HG03558 (cell line): ENCODE data around the gene SORCS1.
"Not testable (repeated sequence)": the region's sequence is repeated elsewhere in the genome, so short reads cannot be mapped to it uniquely, and the experiment has no call there.

Experiments used
- ATAC-seq: cut with Tn5 transposase; IDR thresholded peaks from one replicate; pipeline ENCODE4 v1.9.1; 2021; ENCODE audit warnings: moderate number of reproducible peaks; ENCODE audit not compliant: unreplicated experiment; ENCODE audit errors: extremely low read depth

SORCS1 gene

DNA sequence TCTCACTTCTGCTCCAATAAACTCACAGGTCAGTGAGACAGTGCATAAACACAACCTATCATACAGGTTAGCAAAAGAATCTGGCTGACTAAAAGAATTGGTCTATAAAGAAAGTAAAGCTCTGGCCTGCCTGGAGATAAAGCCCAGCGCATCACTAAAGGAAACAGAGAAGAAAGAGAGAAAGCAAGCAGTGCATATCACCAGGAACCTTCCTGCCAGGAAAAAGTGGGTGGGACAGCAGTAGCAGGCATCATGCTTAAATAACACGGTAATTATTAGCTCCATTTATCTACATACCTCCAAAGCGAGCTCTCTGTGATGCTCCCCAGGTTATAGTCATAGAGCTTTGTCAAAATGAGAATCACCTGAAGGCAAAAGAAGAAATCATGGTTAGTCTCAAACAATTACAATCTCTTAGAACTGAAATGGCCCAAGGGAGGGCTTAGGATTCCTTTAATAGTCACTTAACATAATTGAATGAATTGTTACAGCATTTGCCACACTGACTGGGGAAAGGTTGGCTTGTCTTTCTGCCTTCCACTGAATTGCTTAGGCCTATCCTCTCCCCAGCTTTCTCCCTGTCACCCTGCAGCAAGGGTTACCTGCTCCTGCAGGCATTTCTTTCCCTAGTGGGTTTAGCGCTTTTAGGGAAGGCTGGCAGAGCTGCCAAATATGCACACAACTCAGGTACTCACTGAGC, 208.1 kb downstream of the SORCS1 start:
- no peak for ATAC-seq

DNA sequence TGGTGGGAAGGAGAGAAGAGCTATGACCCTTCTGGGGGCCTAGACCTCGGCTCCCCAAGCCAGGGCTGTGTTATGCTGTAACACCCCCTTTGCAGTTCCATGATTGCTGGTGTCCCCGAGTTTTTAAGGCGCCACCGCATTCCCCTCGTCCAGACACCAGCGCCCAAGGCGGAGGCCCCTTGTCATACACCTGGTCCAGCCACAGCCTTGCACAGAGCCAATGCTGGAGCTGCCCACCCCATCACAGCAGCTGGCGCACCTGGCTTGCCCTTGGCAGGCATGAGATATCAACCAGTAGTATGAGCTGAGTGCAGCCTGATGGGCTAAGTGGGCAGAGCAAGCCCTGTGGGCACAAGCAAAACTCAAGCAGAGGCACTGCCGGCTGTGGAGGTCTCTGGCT, 209.4 kb downstream of the SORCS1 start:
- no peak for ATAC-seq

- ATAC-seq = no peak
These were observed 212.5 kb downstream of the SORCS1 start for GRCh38 chr10:106952033-106952432.

DNA sequence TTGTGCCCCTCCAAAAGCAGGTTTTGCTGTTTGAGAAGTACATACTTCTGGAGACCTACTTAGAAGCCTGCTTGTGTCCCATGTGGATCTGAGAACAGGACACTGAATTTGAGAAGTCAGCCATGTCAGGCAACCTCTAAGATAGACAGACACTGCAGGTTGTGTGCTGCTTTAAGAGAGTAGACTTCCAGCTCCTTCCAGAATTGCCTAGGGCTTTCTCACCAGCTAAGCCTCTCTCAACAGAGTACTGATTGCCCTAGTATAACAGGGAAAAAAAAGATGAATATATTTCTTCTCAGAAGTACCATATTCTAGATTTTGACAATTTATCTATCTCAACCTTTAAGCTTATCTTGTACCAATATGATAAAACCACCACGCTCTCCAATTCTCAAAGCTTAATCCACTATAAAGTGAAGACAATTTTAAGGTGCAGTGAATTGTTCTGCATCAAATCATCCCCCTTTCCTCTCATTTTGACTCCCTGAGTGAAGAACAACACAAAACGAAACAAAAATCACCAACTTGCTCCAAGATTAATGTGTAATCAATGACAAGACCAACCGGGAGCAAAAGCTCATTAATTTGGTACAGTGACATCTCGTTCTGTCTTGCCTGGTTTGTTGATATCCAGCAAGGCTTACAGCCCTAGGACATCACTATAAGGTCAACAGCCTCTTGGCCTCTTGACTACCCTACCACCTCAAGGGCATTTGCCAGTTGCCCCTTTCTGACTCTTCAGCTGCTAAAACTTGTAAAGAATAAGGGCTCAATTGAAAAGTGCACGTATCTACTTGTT, 214.6 kb downstream of the SORCS1 start:
- ATAC-seq = no peak

DNA sequence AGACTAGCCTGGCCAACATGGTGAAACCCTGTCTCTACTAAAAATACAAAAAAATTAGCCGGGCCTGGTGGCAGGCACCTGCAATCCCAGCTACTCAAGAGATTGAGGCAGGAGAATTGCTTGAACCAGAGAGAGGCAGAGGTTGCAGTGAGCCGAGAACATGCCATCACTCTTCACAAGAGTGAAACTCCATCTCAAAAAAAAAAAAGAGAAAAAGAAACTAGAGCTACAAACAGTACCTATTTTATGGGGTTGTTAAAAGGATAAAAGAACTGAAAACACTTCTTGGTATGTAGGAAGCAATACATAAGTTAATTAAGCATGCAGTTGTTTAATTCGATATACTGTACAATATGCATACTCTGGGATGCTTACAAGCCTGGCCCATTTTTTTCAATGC, 216.9 kb downstream of the SORCS1 start:
- ATAC-seq = peak; percentile 61

GRCh38 chr10:106942035-106942662, 222.4 kb downstream of the SORCS1 start:
- ATAC-seq = no peak

DNA sequence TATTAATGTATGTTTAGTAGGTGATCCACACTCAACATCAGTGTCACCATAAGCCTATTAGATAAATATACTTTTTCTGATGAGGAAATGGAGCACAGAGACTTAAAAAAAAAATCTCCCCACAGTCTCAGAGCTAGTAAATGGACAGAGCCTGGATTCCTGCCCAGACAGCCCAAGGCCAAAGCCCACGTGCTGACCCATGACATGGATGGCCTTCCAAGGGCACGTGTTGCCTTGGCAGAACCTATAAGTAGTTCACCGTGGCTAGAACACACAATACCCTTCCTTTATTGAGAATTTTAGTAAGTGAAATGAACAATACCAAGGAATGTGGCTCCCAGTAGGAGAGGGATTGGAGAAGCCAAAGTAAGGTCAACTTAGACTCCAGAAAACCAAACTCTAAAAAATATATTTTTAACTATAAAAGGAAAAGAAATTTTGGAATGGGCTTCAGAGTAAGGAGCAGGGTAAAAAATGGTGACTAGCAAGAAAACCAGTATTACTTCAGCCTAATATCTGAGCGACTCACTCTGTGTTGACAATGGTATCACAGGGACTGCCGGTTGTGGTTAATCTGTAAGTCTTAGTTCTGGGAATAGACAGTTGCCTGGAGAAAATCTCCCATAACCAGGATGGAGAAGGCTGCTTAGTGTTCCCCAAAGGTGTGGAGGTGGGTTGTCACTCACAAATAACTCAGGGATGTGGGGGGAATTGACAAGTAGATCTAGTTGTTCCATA, 223.0 kb downstream of the SORCS1 start:
- no peak for ATAC-seq

GRCh38 chr10:106938513-106938912, 226.0 kb downstream of the SORCS1 start:
- ATAC-seq = no peak

DNA sequence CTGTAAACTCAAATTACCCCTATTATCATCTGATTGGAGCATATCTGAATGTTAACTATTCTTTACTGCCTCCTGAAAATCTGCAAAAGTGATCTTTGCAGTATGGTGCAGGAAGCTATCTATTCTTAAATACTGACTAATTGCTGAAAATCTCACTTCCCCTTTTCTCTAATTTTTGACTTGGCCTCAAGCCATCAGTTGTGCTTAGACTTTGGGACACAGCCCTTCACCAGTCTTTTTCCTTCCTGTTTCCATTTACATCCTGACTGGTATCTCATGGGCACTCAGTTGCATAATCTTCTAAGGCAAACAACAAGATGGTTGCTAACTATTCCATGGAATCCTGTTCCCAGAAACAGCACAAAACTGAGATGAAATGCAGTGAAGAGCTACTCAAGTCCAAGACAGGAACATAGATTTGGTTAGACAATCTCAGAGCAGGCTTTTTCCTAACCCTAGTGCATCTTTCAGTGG, 228.5 kb downstream of the SORCS1 start:
- peak; percentile 48 for ATAC-seq

DNA sequence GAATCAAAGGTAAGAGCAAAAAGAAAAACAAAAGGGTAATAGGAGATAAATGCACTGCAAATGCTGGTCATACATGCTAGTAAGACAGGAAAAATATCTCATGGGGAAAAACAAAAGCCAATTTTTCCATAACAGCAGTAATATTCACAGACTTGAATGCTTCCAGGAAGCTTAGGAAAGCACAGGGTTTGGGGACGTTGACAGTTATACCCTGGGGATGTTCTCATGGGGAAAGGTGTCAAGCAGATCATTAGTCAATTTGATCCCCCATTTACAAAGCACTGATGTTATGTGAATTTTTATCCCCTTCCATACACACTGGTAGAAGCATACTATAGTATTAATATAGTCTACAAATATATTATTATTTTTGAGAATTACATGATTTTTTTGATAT, 232.7 kb downstream of the SORCS1 start:
- no peak for ATAC-seq

DNA sequence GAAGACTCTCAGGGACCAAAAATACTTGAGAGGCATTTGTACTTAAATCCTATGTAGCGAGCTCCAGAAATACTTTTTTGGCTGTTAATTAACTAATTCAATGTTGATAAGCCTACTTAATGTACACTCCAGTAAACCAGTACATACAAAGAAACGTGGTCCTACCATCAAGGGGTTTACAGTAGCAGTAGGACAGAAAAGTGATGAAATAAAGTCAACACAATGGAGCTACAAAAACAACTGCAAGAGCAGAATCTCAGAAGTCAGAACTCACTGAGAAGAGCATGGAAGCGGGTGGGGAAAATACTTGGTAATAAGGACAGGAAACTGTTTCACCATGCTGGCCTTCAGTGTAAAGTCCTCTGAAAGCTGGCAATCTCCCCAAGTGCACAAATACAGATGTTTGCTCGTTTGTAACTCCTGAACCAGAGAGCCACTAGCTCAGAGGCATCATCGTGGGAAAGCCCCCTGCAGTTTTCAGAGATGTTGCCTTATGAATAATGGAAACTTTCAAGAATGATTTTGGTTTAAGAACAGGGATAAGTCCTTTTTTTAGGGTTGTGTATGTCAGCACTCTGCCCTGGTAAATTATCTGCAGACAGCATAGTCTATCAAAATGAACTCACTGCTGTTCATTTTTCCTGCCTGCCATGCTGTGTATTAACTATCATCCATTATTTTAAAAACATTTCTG, 233.2 kb downstream of the SORCS1 start:
- peak; percentile 57 for ATAC-seq

- ATAC-seq = no peak
These were observed 233.8 kb downstream of the SORCS1 start for GRCh38 chr10:106930751-106931150.

- no peak for ATAC-seq
These were observed 235.1 kb downstream of the SORCS1 start for GRCh38 chr10:106929291-106929895.

DNA sequence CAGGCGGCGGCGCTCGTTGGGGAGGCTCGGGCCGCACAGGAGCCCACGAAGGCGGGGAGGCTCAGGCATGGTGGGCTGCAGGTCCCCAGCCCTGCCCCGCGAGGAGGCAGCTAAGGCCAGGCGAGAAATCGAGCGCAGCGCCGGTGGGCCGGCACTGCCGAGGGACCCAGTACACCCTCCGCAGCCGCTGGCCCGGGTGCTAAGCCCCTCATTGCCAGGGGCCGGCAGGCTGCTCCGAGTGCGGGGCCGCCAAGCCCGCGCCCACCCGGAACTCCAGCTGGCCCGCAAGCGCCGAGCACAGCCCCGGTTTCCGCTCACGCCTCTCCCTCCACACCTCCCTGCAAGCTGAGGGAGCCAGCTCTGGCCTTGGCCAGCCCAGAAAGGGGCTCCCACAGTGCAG, 236.4 kb downstream of the SORCS1 start:
- ATAC-seq = not testable (repeated sequence)

- ATAC-seq = no peak
These were observed 239.3 kb downstream of the SORCS1 start for GRCh38 chr10:106925191-106925590.

DNA sequence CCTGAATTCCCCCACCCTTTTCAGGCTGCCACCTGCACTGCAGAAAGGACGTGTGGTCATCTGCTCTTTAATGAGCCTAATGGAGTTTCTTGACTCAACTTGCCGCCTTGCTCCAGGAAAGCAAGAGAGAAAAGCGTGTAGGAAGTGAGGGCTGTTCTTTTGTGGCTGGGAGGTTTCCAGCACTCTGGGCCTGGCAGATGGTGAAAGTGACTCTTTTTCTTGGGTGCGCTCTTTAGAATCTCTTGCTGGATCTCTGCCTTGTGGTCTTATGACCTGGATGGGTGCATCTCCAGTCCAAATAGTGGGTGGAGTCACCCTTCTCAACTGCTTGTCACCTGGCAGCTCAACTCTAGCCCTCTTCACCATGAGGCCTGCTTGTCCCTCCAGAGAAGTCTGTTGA, 244.0 kb downstream of the SORCS1 start:
- ATAC-seq = no peak

GRCh38 chr10:106919871-106920282, 244.6 kb downstream of the SORCS1 start:
- ATAC-seq = peak; percentile 51

- no peak for ATAC-seq
These were observed 247.0 kb downstream of the SORCS1 start for GRCh38 chr10:106917452-106918055.

- no peak for ATAC-seq
These were observed 250.5 kb downstream of the SORCS1 start for GRCh38 chr10:106914016-106914415.
